ENCODE results near the gene MON1A. TPM values are rescaled to one million over a fixed set of nuclear protein-coding genes. Genes with fewer than 3 reads are reported as not detected.

The MON1A gene
- total and polyA plus RNA-seq, 10 of the 15 experiments (the other 5 are each of a cell fraction or from before 2014, with no cell fraction given), result 1.3 to 10.5 (median 7.7) TPM

DNA sequence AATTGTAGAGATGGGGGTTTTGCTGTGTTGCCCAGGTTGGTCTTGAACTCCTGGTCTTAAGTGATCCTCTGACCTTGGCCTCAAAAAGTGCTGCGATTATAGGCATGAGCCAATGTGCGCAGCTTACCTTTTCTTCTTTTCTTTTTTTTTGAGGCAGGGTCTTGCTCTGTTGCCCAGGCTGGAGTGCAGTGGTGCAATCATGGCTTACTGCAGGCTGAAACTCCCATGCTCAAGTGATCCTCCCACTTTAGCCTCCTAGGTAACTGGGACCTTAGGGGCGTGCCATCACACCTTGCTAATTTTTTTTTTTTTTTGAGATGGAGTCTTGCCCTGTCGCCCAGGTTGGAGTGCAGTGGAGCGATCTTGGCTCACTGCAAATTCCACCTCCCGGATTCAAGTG lies 23.3 kb upstream of the MON1A start:
- Histone ChIP-seq H3K4me3 (no peak overlapping the region), H3K79me2 (ENCODE audit: control insufficient read depth, insufficient read depth, low read length) (peaks cover 70% of the 10 kb centered on the region), H3K4me2 (ENCODE audit: control insufficient read depth, insufficient read depth) (no peak overlapping the region), H3K9ac (ENCODE audit: control insufficient read depth, insufficient read depth, low read length) (no peak overlapping the region), H3K4me1 (ENCODE audit: control insufficient read depth, insufficient read depth, low read length) (peaks cover 16% of the 10 kb centered on the region), H3K27ac (ENCODE audit: control insufficient read depth, insufficient read depth) (no peak overlapping the region), H4K20me1 (ENCODE audit: control insufficient read depth, insufficient read depth) (no peaks in the 10 kb centered on the region), H3K9me3 (replicated peaks; ENCODE audit: control insufficient read depth, insufficient read depth, low read length) (no peaks in the 10 kb centered on the region), H2AFZ (ENCODE audit: control insufficient read depth, low read depth, low read length) (no peak overlapping the region), H3K36me3 (ENCODE audit: control insufficient read depth in 2 of 2, insufficient read depth in 2 of 2, low read length in 1 of 2) (no peaks in the 10 kb centered on the region), H3K27me3 (replicated peaks in 1 of 2; ENCODE audit: control insufficient read depth in 2 of 2, insufficient read depth in 2 of 2, low read length in 1 of 2) (no peaks in the 10 kb centered on the region)
- 95% methylated on average over 6 of the region's 6 CpGs for WGBS (ENCODE audit: insufficient coverage, insufficient replicate concordance, low lambda C conversion rate, missing lambda C conversion rate)
- ATAC-seq, result no peak
- RAD21 ChIA-PET (ENCODE audit: unreplicated experiment), result no interaction called here
- CTCF ChIA-PET, result no interaction called here
- intact Hi-C loops (cut with micrococcal nuclease; ENCODE audit: unreplicated experiment) (no loop called here), in situ Hi-C loops (cut with MboI) (no loop called here)
- DNase-seq (ENCODE audit: low read depth, low spot score), result no peak
- SMC1A ChIA-PET (ENCODE audit: uncharacterized antibody, unreplicated experiment), result no interaction called here
- no peak for FAIRE-seq
- no TSS peak for BruUV-seq (replicated peaks)
- TF ChIP-seq, protein P1, sequence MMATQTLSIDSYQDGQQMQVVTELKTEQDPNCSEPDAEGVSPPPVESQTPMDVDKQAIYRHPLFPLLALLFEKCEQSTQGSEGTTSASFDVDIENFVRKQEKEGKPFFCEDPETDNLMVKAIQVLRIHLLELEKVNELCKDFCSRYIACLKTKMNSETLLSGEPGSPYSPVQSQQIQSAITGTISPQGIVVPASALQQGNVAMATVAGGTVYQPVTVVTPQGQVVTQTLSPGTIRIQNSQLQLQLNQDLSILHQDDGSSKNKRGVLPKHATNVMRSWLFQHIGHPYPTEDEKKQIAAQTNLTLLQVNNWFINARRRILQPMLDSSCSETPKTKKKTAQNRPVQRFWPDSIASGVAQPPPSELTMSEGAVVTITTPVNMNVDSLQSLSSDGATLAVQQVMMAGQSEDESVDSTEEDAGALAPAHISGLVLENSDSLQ (IDR thresholded peaks at IDR 0.05), result no peak
- TF ChIP-seq MYB (IDR thresholded peaks at IDR 0.05; ENCODE audit: borderline replicate concordance, low read depth, low read length) (no peak), SMAD5 (IDR thresholded peaks at IDR 0.05; ENCODE audit: low read depth) (no peak), MEF2A (IDR thresholded peaks at IDR 0.05; ENCODE audit: insufficient read depth, low read depth, low read length) (no peak), NRF1 (conservative IDR thresholded peaks at IDR 0.05; ENCODE audit: low read depth, low read length) (no peak), JUNB (IDR thresholded peaks at IDR 0.05) (no peak), NR2F1 (conservative IDR thresholded peaks at IDR 0.05) (no peak), SREBF1 (IDR thresholded peaks at IDR 0.05; ENCODE audit: low read length) (no peak), RFX5 (IDR thresholded peaks at IDR 0.05; ENCODE audit: low read depth, low read length) (no peak), HDAC2 (IDR thresholded peaks at IDR 0.05) (no peak), SMAD1 (IDR thresholded peaks at IDR 0.05; ENCODE audit: low read depth, partially characterized antibody) (no peak), YY1 (IDR thresholded peaks at IDR 0.05; ENCODE audit: low read depth, low read length) (no peak)
- TF ChIP-seq, protein P2, sequence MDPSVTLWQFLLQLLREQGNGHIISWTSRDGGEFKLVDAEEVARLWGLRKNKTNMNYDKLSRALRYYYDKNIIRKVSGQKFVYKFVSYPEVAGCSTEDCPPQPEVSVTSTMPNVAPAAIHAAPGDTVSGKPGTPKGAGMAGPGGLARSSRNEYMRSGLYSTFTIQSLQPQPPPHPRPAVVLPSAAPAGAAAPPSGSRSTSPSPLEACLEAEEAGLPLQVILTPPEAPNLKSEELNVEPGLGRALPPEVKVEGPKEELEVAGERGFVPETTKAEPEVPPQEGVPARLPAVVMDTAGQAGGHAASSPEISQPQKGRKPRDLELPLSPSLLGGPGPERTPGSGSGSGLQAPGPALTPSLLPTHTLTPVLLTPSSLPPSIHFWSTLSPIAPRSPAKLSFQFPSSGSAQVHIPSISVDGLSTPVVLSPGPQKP (IDR thresholded peaks at IDR 0.05; ENCODE audit: low read depth, low read length), result no peak
- TF ChIP-seq, protein P3, sequence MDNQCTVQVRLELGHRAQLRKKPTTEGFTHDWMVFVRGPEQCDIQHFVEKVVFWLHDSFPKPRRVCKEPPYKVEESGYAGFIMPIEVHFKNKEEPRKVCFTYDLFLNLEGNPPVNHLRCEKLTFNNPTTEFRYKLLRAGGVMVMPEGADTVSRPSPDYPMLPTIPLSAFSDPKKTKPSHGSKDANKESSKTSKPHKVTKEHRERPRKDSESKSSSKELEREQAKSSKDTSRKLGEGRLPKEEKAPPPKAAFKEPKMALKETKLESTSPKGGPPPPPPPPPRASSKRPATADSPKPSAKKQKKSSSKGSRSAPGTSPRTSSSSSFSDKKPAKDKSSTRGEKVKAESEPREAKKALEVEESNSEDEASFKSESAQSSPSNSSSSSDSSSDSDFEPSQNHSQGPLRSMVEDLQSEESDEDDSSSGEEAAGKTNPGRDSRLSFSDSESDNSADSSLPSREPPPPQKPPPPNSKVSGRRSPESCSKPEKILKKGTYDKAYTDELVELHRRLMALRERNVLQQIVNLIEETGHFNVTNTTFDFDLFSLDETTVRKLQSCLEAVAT (IDR thresholded peaks at IDR 0.05), result no peak
- TF ChIP-seq, protein P4, sequence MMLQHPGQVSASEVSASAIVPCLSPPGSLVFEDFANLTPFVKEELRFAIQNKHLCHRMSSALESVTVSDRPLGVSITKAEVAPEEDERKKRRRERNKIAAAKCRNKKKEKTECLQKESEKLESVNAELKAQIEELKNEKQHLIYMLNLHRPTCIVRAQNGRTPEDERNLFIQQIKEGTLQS (IDR thresholded peaks at IDR 0.05; ENCODE audit: borderline replicate concordance, extremely low read depth, low read depth, low read length), result no peak
- POLR2A ChIA-PET, result interaction anchor here (0.6 kb wide), 1 partner anchor 411 kb away, joined by 8 read pairs; no protein-coding TSS in a partner anchor
